ENCODE results near the gene CCDC9.

Gene CCDC9

GRCh38 chr19:47296036-47296435 lies 39.7 kb downstream of the CCDC9 start:
- TF ChIP-seq SIN3A (IDR thresholded peaks at IDR 0.05; ENCODE audit: borderline replicate concordance, insufficient read depth, low read length) (no peak), TAF1 (IDR thresholded peaks at IDR 0.05; ENCODE audit: borderline replicate concordance, insufficient read depth, low read length) (no peak), POLR2AphosphoS5 (IDR thresholded peaks at IDR 0.05; ENCODE audit: low read depth, low read length) (no peak), FOXP2 (optimal IDR thresholded peaks at IDR 0.05; ENCODE audit: borderline replicate concordance, extremely low read depth, extremely low read length, insufficient read depth) (no peak)
- TF ChIP-seq, protein P1, sequence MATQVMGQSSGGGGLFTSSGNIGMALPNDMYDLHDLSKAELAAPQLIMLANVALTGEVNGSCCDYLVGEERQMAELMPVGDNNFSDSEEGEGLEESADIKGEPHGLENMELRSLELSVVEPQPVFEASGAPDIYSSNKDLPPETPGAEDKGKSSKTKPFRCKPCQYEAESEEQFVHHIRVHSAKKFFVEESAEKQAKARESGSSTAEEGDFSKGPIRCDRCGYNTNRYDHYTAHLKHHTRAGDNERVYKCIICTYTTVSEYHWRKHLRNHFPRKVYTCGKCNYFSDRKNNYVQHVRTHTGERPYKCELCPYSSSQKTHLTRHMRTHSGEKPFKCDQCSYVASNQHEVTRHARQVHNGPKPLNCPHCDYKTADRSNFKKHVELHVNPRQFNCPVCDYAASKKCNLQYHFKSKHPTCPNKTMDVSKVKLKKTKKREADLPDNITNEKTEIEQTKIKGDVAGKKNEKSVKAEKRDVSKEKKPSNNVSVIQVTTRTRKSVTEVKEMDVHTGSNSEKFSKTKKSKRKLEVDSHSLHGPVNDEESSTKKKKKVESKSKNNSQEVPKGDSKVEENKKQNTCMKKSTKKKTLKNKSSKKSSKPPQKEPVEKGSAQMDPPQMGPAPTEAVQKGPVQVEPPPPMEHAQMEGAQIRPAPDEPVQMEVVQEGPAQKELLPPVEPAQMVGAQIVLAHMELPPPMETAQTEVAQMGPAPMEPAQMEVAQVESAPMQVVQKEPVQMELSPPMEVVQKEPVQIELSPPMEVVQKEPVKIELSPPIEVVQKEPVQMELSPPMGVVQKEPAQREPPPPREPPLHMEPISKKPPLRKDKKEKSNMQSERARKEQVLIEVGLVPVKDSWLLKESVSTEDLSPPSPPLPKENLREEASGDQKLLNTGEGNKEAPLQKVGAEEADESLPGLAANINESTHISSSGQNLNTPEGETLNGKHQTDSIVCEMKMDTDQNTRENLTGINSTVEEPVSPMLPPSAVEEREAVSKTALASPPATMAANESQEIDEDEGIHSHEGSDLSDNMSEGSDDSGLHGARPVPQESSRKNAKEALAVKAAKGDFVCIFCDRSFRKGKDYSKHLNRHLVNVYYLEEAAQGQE (IDR thresholded peaks at IDR 0.05; ENCODE audit: insufficient read depth in 1 of 2, low read depth in 2 of 2, low read length in 2 of 2), result no peak

- TF ChIP-seq TAF1 (IDR thresholded peaks at IDR 0.05; ENCODE audit: borderline replicate concordance, insufficient read depth, low read length) (no peak), FOXP2 (optimal IDR thresholded peaks at IDR 0.05; ENCODE audit: borderline replicate concordance, extremely low read depth, extremely low read length, insufficient read depth) (no peak), SIN3A (IDR thresholded peaks at IDR 0.05; ENCODE audit: borderline replicate concordance, insufficient read depth, low read length) (no peak), POLR2AphosphoS5 (IDR thresholded peaks at IDR 0.05; ENCODE audit: low read depth, low read length) (no peak)
- TF ChIP-seq, protein P1 (IDR thresholded peaks at IDR 0.05; ENCODE audit: insufficient read depth in 1 of 2, low read depth in 2 of 2, low read length in 2 of 2), result no peak
Measured at GRCh38 chr19:47302249-47302648, 45.9 kb downstream of the CCDC9 start.

DNA sequence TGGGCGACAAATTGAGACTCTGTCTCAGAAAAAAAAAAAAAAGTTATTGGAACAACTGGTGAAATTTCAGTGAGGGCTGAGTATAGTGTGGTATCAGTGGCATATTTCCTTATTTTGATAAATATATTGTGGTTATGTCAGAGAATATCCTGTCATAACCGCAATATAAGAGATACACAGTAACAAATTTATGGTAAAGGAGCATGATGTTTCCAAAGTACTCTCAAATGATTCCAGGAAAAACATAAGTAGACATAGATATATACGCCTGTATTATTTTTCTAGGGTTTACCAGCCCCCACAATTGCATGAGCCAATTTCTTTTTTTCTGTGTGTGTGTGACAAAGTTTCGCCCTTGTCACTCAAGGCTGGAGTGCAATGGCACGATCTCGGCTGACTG lies 47.6 kb downstream of the CCDC9 start:
- TF ChIP-seq TAF1 (IDR thresholded peaks at IDR 0.05; ENCODE audit: borderline replicate concordance, insufficient read depth, low read length), result no peak
- TF ChIP-seq SIN3A (IDR thresholded peaks at IDR 0.05; ENCODE audit: borderline replicate concordance, insufficient read depth, low read length), result no peak
- TF ChIP-seq, protein P1 (IDR thresholded peaks at IDR 0.05; ENCODE audit: insufficient read depth in 1 of 2, low read depth in 2 of 2, low read length in 2 of 2), result no peak
- no peak for TF ChIP-seq FOXP2 (optimal IDR thresholded peaks at IDR 0.05; ENCODE audit: borderline replicate concordance, extremely low read depth, extremely low read length, insufficient read depth)
- TF ChIP-seq POLR2AphosphoS5 (IDR thresholded peaks at IDR 0.05; ENCODE audit: low read depth, low read length), result no peak

DNA sequence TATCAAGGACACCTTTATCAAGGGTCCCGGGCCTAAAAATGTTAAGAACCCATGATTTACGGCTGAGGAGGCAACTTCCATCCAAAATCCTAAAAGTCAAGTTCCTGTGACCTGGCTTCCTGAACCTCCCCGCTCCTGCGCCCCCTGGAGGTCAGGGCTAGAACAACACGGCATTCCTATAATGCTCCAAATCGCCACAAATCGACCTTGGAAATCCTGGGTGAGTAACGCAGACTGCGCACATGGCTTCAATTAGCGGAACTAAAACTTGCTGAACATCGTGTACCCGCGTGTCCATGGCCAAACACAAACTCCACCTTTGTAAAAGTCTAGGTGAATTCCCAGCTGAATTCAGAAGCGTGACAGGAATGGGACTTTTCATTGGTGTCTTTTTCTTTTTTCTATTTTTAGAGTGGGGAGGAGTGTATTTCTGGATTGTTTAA lies 49.0 kb downstream of the CCDC9 start:
- TF ChIP-seq TAF1 (IDR thresholded peaks at IDR 0.05; ENCODE audit: borderline replicate concordance, insufficient read depth, low read length) (no peak), FOXP2 (optimal IDR thresholded peaks at IDR 0.05; ENCODE audit: borderline replicate concordance, extremely low read depth, extremely low read length, insufficient read depth) (peak; percentile 19)

GRCh38 chr19:47306303-47306702 lies 50.0 kb downstream of the CCDC9 start:
- TF ChIP-seq POLR2AphosphoS5 (IDR thresholded peaks at IDR 0.05; ENCODE audit: low read depth, low read length) (no peak), FOXP2 (optimal IDR thresholded peaks at IDR 0.05; ENCODE audit: borderline replicate concordance, extremely low read depth, extremely low read length, insufficient read depth) (no peak), TAF1 (IDR thresholded peaks at IDR 0.05; ENCODE audit: borderline replicate concordance, insufficient read depth, low read length) (no peak), SIN3A (IDR thresholded peaks at IDR 0.05; ENCODE audit: borderline replicate concordance, insufficient read depth, low read length) (no peak)
- TF ChIP-seq, protein P1 (IDR thresholded peaks at IDR 0.05; ENCODE audit: insufficient read depth in 1 of 2, low read depth in 2 of 2, low read length in 2 of 2), result no peak

All from PFSK-1 (cell line).